IMR-90 (cell line): ENCODE measurements around the gene CD6. TPM values are rescaled to one million over a fixed set of nuclear protein-coding genes. Genes with fewer than 3 reads are reported as not detected.

Experiments
- ATAC-seq: fragments of 200-7000 bp; cut with Tn5 transposase; 2 replicates; pipeline ENCODE4 v1.9.1; 2020; ENCODE audit warnings: low read depth, mild to moderate bottlenecking, moderate library complexity
- BruUV-seq: library from RNA; stranded (reverse); fragments of 400-500 nt; replicated peaks from 2 replicates; lab custom pipeline; 2021; lab: Mats Ljungman, UMichigan
- CTCF ChIA-PET: fragments of 300-600 bp; formaldehyde crosslinking; extraction: SDS; loops from one replicate; lab custom pipeline; 2021; ENCODE audit warnings: antibody characterized with exemption; lab: Yijun Ruan, JAX
- POLR2A ChIA-PET: fragments of 300-600 bp; sonication (Branson Sonifier 250); formaldehyde crosslinking; loops from one replicate; lab custom pipeline; 2022; ENCODE audit warnings: antibody characterized with exemption; ENCODE audit not compliant: unreplicated experiment; lab: Charles Lee
- DNase-seq: peaks from one replicate; pipeline ENCODE4 v3.0.0; 2013
- H2AFZ ChIP-seq: replicated peaks from 2 replicates; pipeline ENCODE3; 2013; ENCODE audit warnings: low read length, mild to moderate bottlenecking; ENCODE audit not compliant: poor library complexity
- H2AK5ac ChIP-seq: 2 replicates; pipeline ENCODE4 v1.6.1; 2013; ENCODE audit warnings: low read depth, low read length, inconsistent platforms
- H2AK9ac ChIP-seq: replicated peaks from 2 replicates; pipeline ENCODE3; 2013; ENCODE audit warnings: mild to moderate bottlenecking, low read depth, low read length, moderate library complexity; ENCODE audit not compliant: poor library complexity
- H2BK120ac ChIP-seq: 2 replicates; pipeline ENCODE4 v1.6.1; 2013; ENCODE audit warnings: low read depth, low read length, inconsistent platforms
- H2BK15ac ChIP-seq: 3 replicates; pipeline ENCODE4 v1.6.1; 2013; ENCODE audit warnings: low read depth, low read length, inconsistent platforms
- H2BK20ac ChIP-seq: 2 replicates; pipeline ENCODE4 v1.6.1; 2013; ENCODE audit warnings: low read depth, mild to moderate bottlenecking, inconsistent platforms, low read length, moderate library complexity
- H2BK5ac ChIP-seq: 2 replicates; pipeline ENCODE4 v1.6.1; 2013; ENCODE audit warnings: mild to moderate bottlenecking, low read depth, low read length, inconsistent platforms; ENCODE audit not compliant: poor library complexity, severe bottlenecking
- H3K14ac ChIP-seq: replicated peaks from 2 replicates; pipeline ENCODE4 v1.6.1; 2013; ENCODE audit warnings: low read depth, low read length, inconsistent platforms
- H3K18ac ChIP-seq: 2 replicates; pipeline ENCODE4 v1.6.1; 2013; ENCODE audit warnings: low read depth, low read length, control low read depth
- H3K23ac ChIP-seq: 2 replicates; pipeline ENCODE4 v1.6.1; 2013; ENCODE audit warnings: low read depth, low read length, inconsistent platforms
- H3K27ac ChIP-seq: 2 replicates; pipeline ENCODE4 v1.5.1; 2013; ENCODE audit warnings: mild to moderate bottlenecking, control low read depth, low read length; ENCODE audit not compliant: insufficient read depth
- H3K27me3 ChIP-seq: 2 replicates; pipeline ENCODE4 v1.6.1; 2013; ENCODE audit warnings: low read length; ENCODE audit not compliant: control insufficient read depth, insufficient read depth
- H3K36me3 ChIP-seq: 2 replicates; pipeline ENCODE4 v1.6.1; 2013; ENCODE audit warnings: low read length, mixed read lengths; ENCODE audit not compliant: control insufficient read depth, insufficient read depth
- H3K4ac ChIP-seq: 2 replicates; pipeline ENCODE4 v1.6.1; 2013; ENCODE audit warnings: low read depth, low read length, inconsistent platforms
- H3K4me1 ChIP-seq: 2 replicates; pipeline ENCODE4 v1.6.1; 2013; ENCODE audit warnings: low read length, mixed read lengths; ENCODE audit not compliant: control insufficient read depth, insufficient read depth
- H3K4me2 ChIP-seq: 2 replicates; pipeline ENCODE4 v1.6.1; 2013; ENCODE audit warnings: low read depth, mild to moderate bottlenecking, control low read depth, low read length, moderate library complexity
- H3K4me3 ChIP-seq: 2 replicates; pipeline ENCODE4 v1.5.1; 2013; ENCODE audit warnings: low read depth, mild to moderate bottlenecking, control low read depth, low read length, moderate library complexity; ENCODE audit not compliant: insufficient read depth
- H3K56ac ChIP-seq: 2 replicates; pipeline ENCODE4 v1.6.1; 2013; ENCODE audit warnings: low read length, inconsistent platforms; ENCODE audit not compliant: insufficient read depth; ENCODE audit errors: extremely low read depth
- H3K79me1 ChIP-seq, 2 experiments: 2 replicates each; pipeline ENCODE4 v1.6.1; 2013; ENCODE audit warnings: low read length in 2 of 2, inconsistent platforms in 1 of 2, low read depth in 1 of 2
- H3K9ac ChIP-seq: 2 replicates; pipeline ENCODE4 v1.6.1; 2013; ENCODE audit warnings: low read depth, low read length, control low read depth
- H3K9me1 ChIP-seq: 2 replicates; pipeline ENCODE4 v1.6.1; 2013; ENCODE audit warnings: low read length, inconsistent platforms; ENCODE audit not compliant: insufficient read depth
- H3K9me3 ChIP-seq: 2 replicates; pipeline ENCODE4 v1.6.1; 2013; ENCODE audit warnings: low read length; ENCODE audit not compliant: control insufficient read depth, insufficient read depth
- H4K20me1 ChIP-seq: 2 replicates; pipeline ENCODE4 v1.6.1; 2013; ENCODE audit warnings: low read length, inconsistent platforms; ENCODE audit not compliant: insufficient read depth
- H4K5ac ChIP-seq: 2 replicates; pipeline ENCODE4 v1.6.1; 2013; ENCODE audit warnings: mild to moderate bottlenecking, low read depth, low read length, control low read depth
- H4K8ac ChIP-seq, 2 experiments: 2 replicates each; pipeline ENCODE4 v1.6.1; 2013; ENCODE audit warnings: low read depth in 2 of 2, low read length in 2 of 2, control low read depth in 1 of 2, inconsistent platforms in 1 of 2
- H4K91ac ChIP-seq: 2 replicates; pipeline ENCODE4 v1.6.1; 2013; ENCODE audit warnings: low read depth, low read length, inconsistent platforms; ENCODE audit not compliant: insufficient read depth
- BHLHE40 ChIP-seq: fragments of 150-350 bp; IDR thresholded peaks from 2 replicates; pipeline ENCODE4 v1.6.1; 2016; ENCODE audit warnings: mild to moderate bottlenecking, low read depth, low read length
- CEBPB ChIP-seq: IDR thresholded peaks from 2 replicates; pipeline ENCODE4 v1.6.1; 2012; ENCODE audit warnings: low read depth, low read length, improper control_type of control experiment
- CHD1 ChIP-seq: IDR thresholded peaks from 2 replicates; pipeline ENCODE4 v1.6.1; 2012; ENCODE audit warnings: low read depth, low read length, improper control_type of control experiment
- CTCF ChIP-seq: conservative IDR thresholded peaks from 2 replicates; pipeline ENCODE4 v1.5.1; 2012; ENCODE audit warnings: mild to moderate bottlenecking, low read depth, low read length, improper control_type of control experiment
- ELK1 ChIP-seq: fragments of 150-350 bp; IDR thresholded peaks from 2 replicates; pipeline ENCODE4 v1.6.1; 2016; ENCODE audit warnings: low read depth, mild to moderate bottlenecking, low read length, moderate library complexity, borderline replicate concordance
- FOS ChIP-seq: fragments of 150-350 bp; IDR thresholded peaks from 2 replicates; pipeline ENCODE4 v1.6.1; 2016; ENCODE audit warnings: low read depth, low read length
- MAFK ChIP-seq: IDR thresholded peaks from 2 replicates; pipeline ENCODE4 v1.6.1; 2012; ENCODE audit warnings: low read depth, low read length, improper control_type of control experiment
- MAZ ChIP-seq: IDR thresholded peaks from 2 replicates; pipeline ENCODE4 v1.6.1; 2012; ENCODE audit warnings: low read depth, mild to moderate bottlenecking, low read length, improper control_type of control experiment, moderate library complexity, borderline replicate concordance
- MXI1 ChIP-seq: IDR thresholded peaks from 2 replicates; pipeline ENCODE4 v1.6.1; 2012; ENCODE audit warnings: low read depth, mild to moderate bottlenecking, low read length, moderate library complexity, borderline replicate concordance
- NFE2L2 ChIP-seq: fragments of 150-350 bp; IDR thresholded peaks from 2 replicates; pipeline ENCODE4 v1.6.1; 2016; ENCODE audit warnings: low read depth, mild to moderate bottlenecking, low read length
- POLR2A ChIP-seq: IDR thresholded peaks from 2 replicates; pipeline ENCODE4 v1.6.1; 2012; ENCODE audit warnings: mild to moderate bottlenecking, low read depth, low read length
- RAD21 ChIP-seq: IDR thresholded peaks from 2 replicates; pipeline ENCODE4 v1.6.1; 2012; ENCODE audit warnings: low read length, improper control_type of control experiment
- RCOR1 ChIP-seq: IDR thresholded peaks from 2 replicates; pipeline ENCODE4 v1.6.1; 2012; ENCODE audit warnings: mild to moderate bottlenecking, low read length, improper control_type of control experiment; ENCODE audit not compliant: insufficient replicate concordance
- RFX5 ChIP-seq: IDR thresholded peaks from 2 replicates; pipeline ENCODE4 v1.8.0; 2012; ENCODE audit warnings: low read depth, mild to moderate bottlenecking, low read length, moderate library complexity
- SMC3 ChIP-seq: fragments of 150-350 bp; IDR thresholded peaks from 2 replicates; pipeline ENCODE4 v1.6.1; 2016; ENCODE audit warnings: low read depth, mild to moderate bottlenecking, antibody characterized with exemption, low read length, moderate library complexity
- USF2 ChIP-seq: fragments of 150-350 bp; IDR thresholded peaks from 2 replicates; pipeline ENCODE4 v1.6.1; 2017; ENCODE audit warnings: mild to moderate bottlenecking, antibody characterized with exemption, low read length, low read depth
- WGBS, 2 experiments: methylation state at CpG; one replicate each; pipeline versions ENCODE4 v1.1.5 to v1.1.7; 2013; ENCODE audit warnings: missing lambda C conversion rate in 2 of 2; ENCODE audit not compliant: insufficient read length in 1 of 2; ENCODE audit errors: extremely low coverage in 2 of 2; 5-methylcytosine and 5-hydroxymethylcytosine counted together
- dilution Hi-C: fragments of 300-500 bp; cut with HindIII; formaldehyde crosslinking; loops from one replicate; pipeline ENCODE4 v1.14.3; 2018; ENCODE audit warnings: low sequenced_read_pairs; ENCODE audit not compliant: unreplicated experiment
- in situ Hi-C: fragments of 300-500 bp; cut with MboI; formaldehyde crosslinking; loops from 3 replicates; pipeline ENCODE4 v1.14.3; 2019; ENCODE audit warnings: low sequenced_read_pairs, inconsistent platforms, mixed read lengths
- intact Hi-C: fragments of 100-400 bp; cut with micrococcal nuclease; formaldehyde crosslinking; loops from 2 replicates; pipeline ENCODE4 v1.10.0; 2022
- polyA plus RNA-seq, 3 experiments: library from polyadenylated mRNA; depleted of rRNA; stranded (reverse); fragments of >200 nt; gene quantifications; 2 replicates each; pipeline ENCODE4 v1.2.3, GENCODE V29; 2012; ENCODE audit warnings: low replicate concordance in 1 of 3
- total RNA-seq: library from RNA; depleted of rRNA; stranded (reverse); fragments of >200 nt; gene quantifications from 2 replicates; pipeline ENCODE4 v1.2.3, GENCODE V29; 2012

CD6 gene
- total and polyA plus RNA-seq, 2 of the 4 experiments (the other 2 are of a cell fraction), result not detected

- no peak overlapping the region for H3K18ac ChIP-seq
- no peaks in the 10 kb centered on the region for H3K9me1 ChIP-seq
- no peak overlapping the region for H3K4me2 ChIP-seq
- no peak for ATAC-seq
- no peak overlapping the region for H4K8ac ChIP-seq
- intact Hi-C loops (no loop called here), dilution Hi-C loops (no loop called here), in situ Hi-C loops (no loop called here)
- no TSS peak for BruUV-seq
- H3K36me3 ChIP-seq, result no peaks in the 10 kb centered on the region
- H4K91ac ChIP-seq, result no peak overlapping the region
- no peak overlapping the region for H3K9ac ChIP-seq
- H3K79me1 ChIP-seq, result no peaks in the 10 kb centered on the region
- no peak overlapping the region for H3K14ac ChIP-seq
- no peak overlapping the region for H2AFZ ChIP-seq
- H2BK20ac ChIP-seq, result no peak overlapping the region
- H3K4me3 ChIP-seq, result no peak overlapping the region
- H3K4ac ChIP-seq, result no peak overlapping the region
- peaks cover 49% of the 10 kb centered on the region for H3K27me3 ChIP-seq
- no peak overlapping the region for H4K5ac ChIP-seq
- H3K4me1 ChIP-seq, result no peaks in the 10 kb centered on the region
- no peak overlapping the region for H3K56ac ChIP-seq
- no peak for TF ChIP-seq FOS
- TF ChIP-seq RFX5, result no peak
- TF ChIP-seq BHLHE40, result no peak
- TF ChIP-seq RAD21, result no peak
- TF ChIP-seq USF2, result no peak
- TF ChIP-seq SMC3, result no peak
- no peak for TF ChIP-seq POLR2A
- TF ChIP-seq CEBPB, result no peak
- TF ChIP-seq MAZ, result no peak
- TF ChIP-seq RCOR1, result no peak
- TF ChIP-seq CTCF, result no peak
- TF ChIP-seq NFE2L2, result no peak
- TF ChIP-seq CHD1, result no peak
- no peak for TF ChIP-seq ELK1
- no peak for TF ChIP-seq MAFK
- no peak for TF ChIP-seq MXI1
- ChIA-PET POLR2A (no interaction called here), CTCF (no interaction called here)
- no peak overlapping the region for H2AK9ac ChIP-seq
- H2BK15ac ChIP-seq, result no peak overlapping the region
- H2BK120ac ChIP-seq, result no peak overlapping the region
- no peak overlapping the region for H2AK5ac ChIP-seq
- WGBS, 2 experiments, result 66% methylated on average over 7 of the region's 11 CpGs; no CpG with 5 or more reads in 1 of the 2 experiments
- no peaks in the 10 kb centered on the region for H4K20me1 ChIP-seq
- H3K27ac ChIP-seq, result no peak overlapping the region
- no peak for DNase-seq
- H3K23ac ChIP-seq, result no peak overlapping the region
- H3K9me3 ChIP-seq, result no peaks in the 10 kb centered on the region
- H2BK5ac ChIP-seq, result no peak overlapping the region
Measured at GRCh38 chr11:61000426-61000825, 28.9 kb downstream of the CD6 start.
